Activated naive CD8-positive, alpha-beta T cell (primary cell): ENCODE results near the gene ZNF598.
"Not testable (repeated sequence)": the region's sequence is repeated elsewhere in the genome, so short reads cannot be mapped to it uniquely, and the experiment has no call there.

Source experiments
- H3K27ac Mint-ChIP-seq: one replicate; pipeline ENCODE4 v1.8.0; 2021; ENCODE audit warnings: mixed read lengths
- H3K27me3 Mint-ChIP-seq: one replicate; pipeline ENCODE4 v1.8.0; 2021; ENCODE audit warnings: mixed read lengths
- H3K36me3 Mint-ChIP-seq: one replicate; pipeline ENCODE4 v1.8.0; 2021; ENCODE audit warnings: mixed read lengths
- H3K4me1 Mint-ChIP-seq: one replicate; pipeline ENCODE4 v1.8.0; 2021; ENCODE audit warnings: low read depth, mixed read lengths
- H3K4me3 Mint-ChIP-seq: one replicate; pipeline ENCODE4 v1.8.0; 2021; ENCODE audit warnings: mild to moderate bottlenecking, mixed read lengths
- H3K9me3 Mint-ChIP-seq: one replicate; pipeline ENCODE4 v1.8.0; 2021; ENCODE audit warnings: low read depth, mixed read lengths

Gene ZNF598

GRCh38 chr16:1961651-1962067, 48.0 kb downstream of the ZNF598 start:
- H3K27ac Mint-ChIP-seq: peak overlapping the region; percentile 97
- no peaks in the 10 kb centered on the region for H3K27me3 Mint-ChIP-seq
- peaks cover 9% of the 10 kb centered on the region for H3K36me3 Mint-ChIP-seq
- H3K4me3 Mint-ChIP-seq: peak overlapping the region; percentile 98
- no peaks in the 10 kb centered on the region for H3K9me3 Mint-ChIP-seq
- peaks cover 33% of the 10 kb centered on the region for H3K4me1 Mint-ChIP-seq

GRCh38 chr16:1960665-1961630, 48.7 kb downstream of the ZNF598 start:
- Mint-ChIP-seq H3K4me3 (peak overlapping the region; percentile 94), H3K27me3 (no peaks in the 10 kb centered on the region), H3K4me1 (peaks cover 33% of the 10 kb centered on the region), H3K36me3 (peaks cover 9% of the 10 kb centered on the region), H3K9me3 (no peaks in the 10 kb centered on the region), H3K27ac (peak overlapping the region; percentile 91)

- Mint-ChIP-seq H3K36me3 (peaks cover 6% of the 10 kb centered on the region), H3K9me3 (no peaks in the 10 kb centered on the region), H3K27ac (peak within 1 kb of the TSS; percentile 91), H3K27me3 (no peaks in the 10 kb centered on the region), H3K4me1 (peaks cover 28% of the 10 kb centered on the region), H3K4me3 (peak within 1 kb of the TSS; percentile 94)
Measured at GRCh38 chr16:1959269-1960039, 50.2 kb downstream of the ZNF598 start, which contains the start of gene NDUFB10. TSS of gene NDUFB10 (plus strand) at chr16:1959538. CDS start at chr16:1959625, 87 bp downstream.

GRCh38 chr16:1958715-1959268, 50.8 kb downstream of the ZNF598 start:
- Mint-ChIP-seq H3K4me1 (peaks cover 25% of the 10 kb centered on the region), H3K27ac (no peak overlapping the region), H3K4me3 (peak overlapping the region; percentile 94), H3K9me3 (no peaks in the 10 kb centered on the region), H3K27me3 (no peaks in the 10 kb centered on the region), H3K36me3 (peaks cover 3% of the 10 kb centered on the region)

GRCh38 chr16:1958143-1958491, 51.5 kb downstream of the ZNF598 start:
- H3K36me3 Mint-ChIP-seq, H3K9me3 Mint-ChIP-seq, H3K27ac Mint-ChIP-seq, H3K27me3 Mint-ChIP-seq, H3K4me3 Mint-ChIP-seq: not testable (repeated sequence)
- peaks cover 20% of the 10 kb centered on the region for H3K4me1 Mint-ChIP-seq

- H3K27ac Mint-ChIP-seq, H3K4me3 Mint-ChIP-seq, H3K36me3 Mint-ChIP-seq, H3K27me3 Mint-ChIP-seq, H3K9me3 Mint-ChIP-seq: not testable (repeated sequence)
- H3K4me1 Mint-ChIP-seq: peaks cover 20% of the 10 kb centered on the region
Measured at GRCh38 chr16:1957434-1958142, 52.0 kb downstream of the ZNF598 start.

- H3K27ac Mint-ChIP-seq: no peak overlapping the region
- H3K9me3 Mint-ChIP-seq: no peaks in the 10 kb centered on the region
- H3K36me3 Mint-ChIP-seq: no peaks in the 10 kb centered on the region
- no peaks in the 10 kb centered on the region for H3K4me1 Mint-ChIP-seq
- no peaks in the 10 kb centered on the region for H3K27me3 Mint-ChIP-seq
- no peak overlapping the region for H3K4me3 Mint-ChIP-seq
Measured at GRCh38 chr16:1953734-1954133, 55.9 kb downstream of the ZNF598 start.

- Mint-ChIP-seq H3K4me1 (no peaks in the 10 kb centered on the region), H3K36me3 (no peaks in the 10 kb centered on the region), H3K9me3 (no peaks in the 10 kb centered on the region), H3K4me3 (no peak overlapping the region), H3K27ac (no peak overlapping the region), H3K27me3 (no peaks in the 10 kb centered on the region)
Measured at GRCh38 chr16:1950559-1950958, 59.1 kb downstream of the ZNF598 start.

GRCh38 chr16:1950047-1950446, 59.6 kb downstream of the ZNF598 start:
- H3K9me3 Mint-ChIP-seq: no peaks in the 10 kb centered on the region
- H3K36me3 Mint-ChIP-seq: no peaks in the 10 kb centered on the region
- H3K27ac Mint-ChIP-seq: no peak overlapping the region
- H3K4me3 Mint-ChIP-seq: no peak overlapping the region
- no peaks in the 10 kb centered on the region for H3K4me1 Mint-ChIP-seq
- no peaks in the 10 kb centered on the region for H3K27me3 Mint-ChIP-seq

GRCh38 chr16:1949507-1949906, 60.1 kb downstream of the ZNF598 start:
- Mint-ChIP-seq H3K9me3 (no peaks in the 10 kb centered on the region), H3K4me1 (peaks cover under 1% of the 10 kb centered on the region), H3K27me3 (no peaks in the 10 kb centered on the region), H3K4me3 (no peak overlapping the region), H3K27ac (no peak overlapping the region), H3K36me3 (no peaks in the 10 kb centered on the region)
